ENCODE measurements around the gene ANKZF1.

DNA sequence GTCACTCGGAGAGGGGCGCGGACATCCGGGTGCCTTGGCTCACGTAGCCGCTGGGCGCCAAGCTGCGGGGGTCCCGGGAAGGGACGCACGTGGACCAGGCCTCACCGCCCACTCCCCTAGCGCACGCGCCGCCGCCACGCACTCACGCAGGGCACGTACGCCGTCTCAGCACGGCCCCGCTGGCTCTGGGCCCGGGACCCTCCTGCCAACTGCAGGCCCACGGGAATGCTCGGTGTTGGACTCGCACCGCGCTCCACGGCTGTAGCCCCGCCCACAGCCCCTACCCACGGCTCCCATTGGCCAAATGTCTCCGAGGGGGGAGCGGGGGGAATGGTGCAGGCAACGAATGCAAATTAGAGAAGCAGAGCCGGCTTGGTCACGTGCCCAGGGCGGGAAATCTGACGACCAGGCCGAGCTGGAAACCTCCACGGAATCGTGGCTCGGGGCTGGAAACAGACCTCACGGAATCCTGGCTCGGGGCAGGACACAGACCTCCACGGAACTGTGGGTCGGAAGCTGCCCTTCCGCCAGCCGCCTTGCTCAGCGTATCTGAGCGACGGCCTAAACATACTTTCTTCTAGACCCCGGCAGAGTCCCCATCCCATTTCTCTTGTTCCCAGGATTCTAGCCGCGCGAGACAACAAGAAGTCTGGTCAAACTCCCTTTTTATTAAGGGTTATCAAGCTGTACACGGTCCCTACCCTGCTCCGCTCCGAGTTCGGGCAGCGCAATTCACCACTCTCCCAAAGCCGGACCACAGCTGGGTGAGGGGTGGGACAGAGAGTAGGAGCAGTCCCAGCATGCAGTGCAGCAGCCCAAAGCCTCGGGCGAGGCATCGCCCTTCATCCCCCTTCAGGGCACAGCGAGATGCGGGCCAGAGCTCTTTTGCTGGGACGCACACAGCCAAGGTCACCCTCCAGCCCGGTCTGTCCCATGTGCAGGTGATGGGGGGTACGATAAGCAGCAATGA lies 10.6 kb upstream of the ANKZF1 start, which contains the start of gene ABCB6:
- TF ChIP-seq EZH2 (IDR thresholded peaks at IDR 0.05; ENCODE audit: insufficient read depth, poor library complexity, severe bottlenecking) (no peak), EZH2phosphoT487 (IDR thresholded peaks at IDR 0.05; ENCODE audit: insufficient read depth, low read depth) (no peak)
